ENCODE measurements around the gene SLC38A3.
"Not testable (repeated sequence)": the region's sequence is repeated elsewhere in the genome, so short reads cannot be mapped to it uniquely, and the experiment has no call there.

SLC38A3 gene

GRCh38 chr3:50256978-50257890 lies 52.2 kb downstream of the SLC38A3 start:
- DNase-seq: no peak

DNA sequence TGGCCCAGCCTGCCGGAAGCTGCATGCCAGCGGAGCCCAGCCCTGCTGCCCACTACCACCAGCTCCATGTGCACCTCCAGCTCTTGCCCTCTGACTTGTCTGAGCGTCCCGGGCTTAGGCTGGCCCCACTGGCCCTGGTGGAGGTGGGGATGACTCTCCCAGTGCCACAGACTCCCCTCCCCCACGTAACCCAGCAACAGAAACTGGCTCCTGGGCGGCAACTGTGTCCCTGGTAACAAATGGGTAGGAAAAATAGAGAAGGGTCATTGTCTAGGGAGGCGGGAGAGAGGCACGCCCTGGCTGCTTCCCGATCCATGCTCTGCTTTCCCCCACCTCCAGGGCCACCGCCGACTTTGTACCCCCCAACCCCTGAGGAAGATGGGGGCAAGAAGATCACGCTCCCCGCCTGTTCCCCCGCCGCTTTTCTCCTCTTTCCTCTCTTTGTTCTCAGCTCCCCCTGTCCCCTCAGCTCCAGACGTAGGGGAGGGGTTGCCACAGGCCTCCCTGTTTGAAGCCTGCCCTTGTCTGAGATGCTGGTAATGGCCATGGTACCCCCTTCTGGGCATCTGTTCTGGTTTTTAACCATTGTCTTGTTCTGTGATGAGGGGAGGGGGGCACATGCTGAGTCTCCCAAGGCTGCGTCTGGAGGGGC lies 53.1 kb downstream of the SLC38A3 start:
- no peak for DNase-seq

GRCh38 chr3:50258979-50259378 lies 53.9 kb downstream of the SLC38A3 start:
- no peak for DNase-seq

DNA sequence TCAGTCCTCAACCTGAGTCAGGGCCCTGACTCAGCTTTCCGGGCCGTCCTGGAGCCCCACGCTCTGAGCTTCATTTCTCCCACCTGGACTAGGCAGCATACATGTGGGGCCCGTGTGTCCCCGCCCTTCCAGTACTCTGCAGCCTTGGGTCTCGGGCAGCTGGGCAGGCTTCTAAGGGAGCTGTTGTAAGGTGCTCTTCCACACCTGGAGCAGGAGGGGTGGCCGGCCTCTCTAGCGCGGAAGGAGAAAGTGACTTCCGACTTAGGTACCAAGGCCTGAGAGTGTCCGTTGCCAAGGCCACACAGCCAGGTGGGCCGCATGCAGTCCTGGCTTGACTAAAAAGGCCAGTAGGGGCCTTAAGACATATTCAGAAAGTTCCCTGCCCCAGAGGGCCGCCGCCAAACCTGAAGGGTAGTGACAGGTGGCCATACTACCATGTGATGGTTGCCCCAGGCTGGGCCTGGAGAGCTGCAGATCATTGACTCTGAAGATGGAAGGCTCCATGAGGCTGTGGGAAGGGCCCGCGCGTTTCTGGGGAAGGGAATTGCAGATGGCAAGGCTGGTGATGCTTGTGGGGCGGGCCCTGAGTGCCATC lies 54.5 kb downstream of the SLC38A3 start:
- DNase-seq: no peak

DNA sequence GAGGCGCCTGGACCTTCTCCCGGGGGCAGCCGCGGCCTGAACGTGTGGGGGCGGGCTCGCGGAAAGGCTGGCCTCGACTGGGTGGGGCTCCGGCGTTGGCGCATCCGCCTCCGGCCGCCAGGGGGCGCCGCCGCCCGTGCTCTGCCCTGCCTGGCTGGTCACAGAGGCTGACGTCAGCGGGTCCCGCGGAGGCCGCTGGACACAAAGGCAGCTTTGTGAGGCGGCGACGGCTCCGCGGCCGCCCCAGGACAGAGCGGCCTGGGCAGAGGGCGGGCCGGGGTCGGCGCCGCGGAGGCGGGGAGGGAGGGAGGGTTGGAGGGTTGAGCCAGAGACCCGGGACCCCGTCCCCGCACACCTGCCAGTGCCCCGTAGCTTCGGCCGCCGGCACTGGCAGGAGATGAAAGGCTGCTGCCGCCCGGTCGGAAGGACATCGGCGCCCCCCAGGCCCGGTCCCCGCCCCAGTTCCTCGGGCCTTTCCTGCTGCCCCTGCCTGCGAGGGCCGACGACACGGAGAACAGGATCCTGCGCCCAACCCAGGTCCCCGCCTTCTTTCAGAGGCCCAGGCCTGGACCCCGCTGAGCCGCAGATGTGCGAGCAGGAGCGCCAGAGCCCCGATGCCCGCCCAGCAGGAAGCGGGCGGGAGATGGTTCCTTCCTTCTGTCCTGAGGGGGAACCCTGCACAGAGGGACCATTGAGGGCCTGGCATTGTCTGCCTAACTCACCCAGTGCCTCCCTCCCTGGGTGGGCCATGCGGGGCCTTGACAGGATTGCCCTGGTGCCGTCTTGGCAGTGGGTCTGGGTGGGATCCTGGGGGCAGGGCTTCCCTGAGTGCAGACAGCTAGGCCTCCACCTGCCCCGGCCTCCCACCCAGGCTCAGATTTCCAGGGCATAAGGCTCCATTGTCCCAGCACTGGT lies 55.2 kb downstream of the SLC38A3 start:
- peak; percentile 83 for DNase-seq

GRCh38 chr3:50260942-50261441 lies 55.9 kb downstream of the SLC38A3 start:
- no peak for DNase-seq

GRCh38 chr3:50261505-50261904 lies 56.4 kb downstream of the SLC38A3 start:
- DNase-seq: no peak

- DNase-seq: not testable (repeated sequence)
Observed at GRCh38 chr3:50262200-50262599, 57.1 kb downstream of the SLC38A3 start.

DNA sequence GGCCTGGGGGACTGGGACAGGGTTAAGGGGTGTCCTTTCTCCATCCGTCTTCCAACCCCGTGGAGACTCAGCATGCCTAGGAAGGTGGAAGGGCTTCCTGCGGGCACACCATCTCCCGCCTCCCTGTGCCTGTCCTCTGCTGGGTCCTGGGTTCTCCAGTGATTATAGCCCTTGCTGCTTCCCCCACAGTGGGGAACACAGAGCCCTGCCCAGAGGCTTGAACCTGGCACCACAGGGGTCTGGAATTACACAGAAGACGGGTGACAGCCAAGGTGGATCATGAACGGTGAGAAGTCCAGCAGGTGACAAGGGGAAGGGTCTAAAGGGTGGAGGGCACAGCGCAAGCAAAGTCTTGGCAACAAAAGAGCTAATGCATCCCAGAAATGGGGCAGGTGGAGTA lies 57.7 kb downstream of the SLC38A3 start:
- DNase-seq: no peak

DNA sequence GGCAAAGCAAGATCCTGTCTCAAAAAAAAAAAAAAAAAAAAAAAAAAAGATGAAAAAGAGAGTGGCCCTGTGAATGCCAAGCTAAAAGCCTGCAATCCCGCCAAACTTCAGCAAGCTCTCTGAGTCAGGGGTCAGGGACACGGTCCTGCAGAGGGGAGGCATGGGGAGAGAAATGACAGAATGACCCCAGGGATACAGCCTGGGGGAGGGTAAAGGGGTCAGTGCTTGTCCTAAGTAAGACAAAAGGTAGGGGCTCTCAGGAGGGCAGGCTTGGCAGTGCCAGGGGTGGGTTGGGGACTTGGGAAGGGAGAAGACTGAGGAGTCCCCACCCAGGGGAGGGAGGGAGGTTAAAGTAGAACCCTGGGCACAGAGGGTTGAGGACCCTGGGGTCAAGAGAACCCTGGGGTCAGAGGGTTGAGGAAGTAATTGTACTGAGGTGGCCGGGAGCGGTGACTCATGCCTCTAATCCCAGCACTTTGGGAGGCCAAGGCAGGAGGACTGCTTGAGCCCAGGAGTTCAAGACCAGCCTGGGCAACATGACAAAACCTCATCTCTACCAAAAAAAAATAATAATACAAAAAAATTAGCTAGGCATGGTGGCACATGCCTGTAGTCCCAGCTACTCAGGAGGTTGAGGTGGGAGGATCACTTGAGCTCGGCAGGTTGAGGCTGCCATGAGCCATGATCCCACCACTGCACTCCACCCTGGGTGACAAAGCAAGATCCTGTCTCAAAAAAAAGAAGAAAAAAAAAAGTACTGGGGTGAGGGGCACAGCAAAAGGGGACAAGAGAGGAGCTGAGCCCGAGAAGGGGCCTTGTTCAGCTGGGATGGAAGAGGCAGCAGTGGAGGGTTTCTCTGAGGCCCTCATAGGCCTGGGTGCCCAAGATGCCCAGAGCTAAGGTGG lies 58.7 kb downstream of the SLC38A3 start:
- no peak for DNase-seq

- DNase-seq: no peak
Observed at GRCh38 chr3:50264383-50264963, 59.4 kb downstream of the SLC38A3 start.

DNA sequence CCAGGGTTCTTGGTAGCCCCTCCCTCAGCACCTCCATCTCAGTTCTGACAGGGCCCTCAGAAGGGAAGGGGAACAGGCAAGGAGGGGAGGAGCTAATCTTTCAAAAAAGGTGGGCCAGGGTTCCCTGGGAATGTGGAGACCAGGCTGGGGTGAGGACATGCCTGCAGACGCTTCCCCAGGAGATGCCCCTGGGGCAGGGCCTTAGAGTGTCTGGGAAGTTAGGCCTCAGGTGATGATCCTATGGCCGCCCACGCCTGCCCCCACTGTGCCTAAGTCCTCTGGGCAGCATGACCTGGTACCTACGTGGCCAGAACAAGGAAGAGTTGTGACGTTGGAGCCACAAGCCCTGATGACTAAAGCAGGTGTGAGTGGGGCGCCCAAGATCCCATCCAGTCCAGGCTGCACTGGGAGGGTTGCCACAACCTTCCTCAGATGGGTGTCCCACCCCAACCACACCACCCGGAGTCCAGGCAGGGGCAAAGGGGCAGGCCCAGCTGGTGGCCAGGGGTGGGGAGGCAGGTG lies 60.0 kb downstream of the SLC38A3 start:
- DNase-seq: no peak

- no peak for DNase-seq
Observed at GRCh38 chr3:50265571-50265970, 60.5 kb downstream of the SLC38A3 start.

DNA sequence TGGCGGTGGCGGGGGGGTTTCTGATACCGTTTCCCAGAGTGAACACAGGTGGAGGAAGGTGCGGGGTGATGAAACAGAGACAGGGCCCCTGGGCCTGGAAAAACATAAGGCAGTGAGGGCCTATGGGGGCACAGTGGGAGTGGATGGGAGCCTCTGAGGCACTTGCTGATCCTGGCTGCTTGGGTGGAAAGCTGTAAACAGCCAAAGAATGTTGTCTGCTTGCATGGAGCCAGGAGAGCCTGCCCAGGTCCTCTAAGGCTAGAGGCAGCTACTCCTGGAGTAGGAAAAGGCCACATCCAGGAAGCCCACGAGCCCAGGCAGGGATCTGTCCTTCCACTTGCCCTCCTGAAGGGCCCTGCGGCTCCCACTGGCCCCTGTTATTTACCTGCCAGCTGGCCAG lies 60.9 kb downstream of the SLC38A3 start:
- DNase-seq: no peak

GRCh38 chr3:50266836-50267235 lies 61.8 kb downstream of the SLC38A3 start:
- no peak for DNase-seq

- DNase-seq: no peak
Observed at GRCh38 chr3:50267280-50267913, 62.3 kb downstream of the SLC38A3 start.

DNA sequence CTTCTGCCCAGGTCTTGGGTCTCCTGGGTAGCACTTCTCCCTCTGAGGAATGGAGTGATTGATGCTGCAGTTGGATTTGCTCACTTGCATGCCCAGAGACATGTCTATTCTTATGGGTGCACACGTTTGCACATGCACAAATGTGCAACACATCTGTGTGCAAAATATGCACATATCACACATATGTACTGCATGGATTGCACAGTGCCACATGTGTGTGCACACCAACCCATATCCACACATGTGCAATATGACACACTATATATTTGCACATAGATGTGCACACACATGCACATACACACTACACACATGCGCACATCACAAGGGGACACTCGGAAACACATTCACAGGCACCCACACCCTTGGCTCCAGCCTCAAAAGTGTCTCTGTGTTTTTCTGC lies 63.2 kb downstream of the SLC38A3 start:
- DNase-seq: no peak

DNA sequence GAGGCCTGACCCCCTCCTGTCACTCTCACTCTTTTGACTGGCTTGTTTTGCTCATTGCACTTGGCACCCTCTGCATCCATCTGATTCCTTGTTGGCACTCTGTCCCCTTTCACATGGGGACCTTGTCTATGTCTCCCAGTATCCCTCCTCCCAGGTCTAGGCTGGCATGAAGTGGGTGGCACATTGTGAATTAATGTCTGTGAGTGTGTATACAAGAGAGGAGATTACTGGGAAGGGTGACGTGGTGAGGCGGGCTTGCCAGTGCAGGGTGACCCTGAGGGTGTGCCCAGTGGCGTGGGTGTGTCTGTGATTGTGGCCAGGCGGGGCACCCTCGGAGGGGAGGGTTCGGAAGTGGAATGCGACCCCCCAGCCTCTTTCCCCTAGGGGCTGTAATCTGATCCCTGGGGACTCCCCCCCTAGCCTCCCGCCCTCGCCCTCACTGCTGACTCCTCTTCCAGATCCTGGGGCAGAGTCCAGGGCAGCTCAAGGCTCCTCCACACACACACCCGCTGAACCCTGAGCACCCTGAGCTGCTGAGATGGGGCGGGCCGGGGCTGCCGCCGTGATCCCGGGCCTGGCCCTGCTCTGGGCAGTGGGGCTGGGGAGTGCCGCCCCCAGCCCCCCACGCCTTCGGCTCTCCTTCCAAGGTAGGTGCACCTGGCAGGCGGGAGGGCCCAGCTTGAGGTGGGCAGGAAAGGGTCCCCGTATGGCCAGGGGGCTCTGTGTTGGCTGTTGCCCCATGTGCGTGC lies 63.8 kb downstream of the SLC38A3 start, which contains the start of gene SEMA3B:
TSS of gene SEMA3B (plus strand) at position 445 of the 749 bp plus-strand sequence. CDS start at position 539, 94 bp downstream.
- no peak for DNase-seq

GRCh38 chr3:50269460-50269859 lies 64.4 kb downstream of the SLC38A3 start:
- DNase-seq: no peak

Data from NCI-H1048 (cell line).